SJCRH30 (cell line): Measurements from ENCODE around the gene ZNF543. TPM values are rescaled to one million over a fixed set of nuclear protein-coding genes. Genes with fewer than 3 reads are reported as not detected.
"Not testable (repeated sequence)": the region's sequence is repeated elsewhere in the genome, so short reads cannot be mapped to it uniquely, and the experiment has no call there.

Experiments used
- DNase-seq, 2 experiments: peaks; one replicate each; pipeline ENCODE4 v3.0.0-alpha.2; 2015 to 2020
- H3K27ac ChIP-seq: fragments of 250-450 bp; sonication (Bioruptor Pico); 2 replicates; pipeline ENCODE4 v1.5.1; 2020; ENCODE audit warnings: mild to moderate bottlenecking, moderate library complexity
- H3K27me3 ChIP-seq: fragments of 250-450 bp; sonication (Bioruptor Pico); 2 replicates; pipeline ENCODE4 v1.5.1; 2020; ENCODE audit warnings: mild to moderate bottlenecking, moderate library complexity
- H3K36me3 ChIP-seq: fragments of 250-450 bp; sonication (Bioruptor Pico); 2 replicates; pipeline ENCODE4 v1.5.1; 2020; ENCODE audit warnings: mild to moderate bottlenecking, moderate library complexity
- H3K4me1 ChIP-seq: fragments of 250-450 bp; sonication (Bioruptor Pico); 2 replicates; pipeline ENCODE4 v1.5.1; 2020; ENCODE audit warnings: mild to moderate bottlenecking, moderate library complexity
- H3K4me3 ChIP-seq: fragments of 250-450 bp; sonication (Bioruptor Pico); 2 replicates; pipeline ENCODE4 v1.5.1; 2020; ENCODE audit warnings: mild to moderate bottlenecking, moderate library complexity
- H3K9me3 ChIP-seq: fragments of 250-450 bp; sonication (Bioruptor Pico); replicated peaks from 2 replicates; pipeline ENCODE4 v1.5.1; 2020; ENCODE audit warnings: mild to moderate bottlenecking, moderate library complexity
- total RNA-seq: library from RNA; depleted of rRNA; stranded (reverse); fragments of >200 nt; shearing (Covaris generic); gene quantifications from 2 replicates; pipeline ENCODE4 v1.2.3, GENCODE V29; 2014; rRNA removed

ZNF543 gene
- 13.0 and 13.5 TPM in 2 replicates for total RNA-seq

GRCh38 chr19:57320180-57321084 is at the start of gene ZNF543:
Gene ZNF543 (plus strand): TSS chr19:57320472. CDS start chr19:57320854, 382 bp downstream.
- Histone ChIP-seq H3K4me1 (peaks cover 2% of the 10 kb centered on the region; the same call in 1 of the 2 replicates), H3K36me3 (peaks cover 12% of the 10 kb centered on the region), H3K4me3 (peak within 1 kb of the TSS; percentile 78), H3K27ac (peak within 1 kb of the TSS; percentile 68), H3K27me3 (no peaks in the 10 kb centered on the region), H3K9me3 (no peaks in the 10 kb centered on the region)
- peak; percentile 95 to 97 for DNase-seq

- Histone ChIP-seq H3K27me3 (no peaks in the 10 kb centered on the region), H3K36me3 (no peaks in the 10 kb centered on the region), H3K9me3 (no peaks in the 10 kb centered on the region), H3K4me1 (no peaks in the 10 kb centered on the region), H3K4me3 (no peak overlapping the region), H3K27ac (no peak overlapping the region)
- DNase-seq = no peak
Measured at GRCh38 chr19:57271280-57271679, 49.0 kb upstream of the ZNF543 start.

DNA sequence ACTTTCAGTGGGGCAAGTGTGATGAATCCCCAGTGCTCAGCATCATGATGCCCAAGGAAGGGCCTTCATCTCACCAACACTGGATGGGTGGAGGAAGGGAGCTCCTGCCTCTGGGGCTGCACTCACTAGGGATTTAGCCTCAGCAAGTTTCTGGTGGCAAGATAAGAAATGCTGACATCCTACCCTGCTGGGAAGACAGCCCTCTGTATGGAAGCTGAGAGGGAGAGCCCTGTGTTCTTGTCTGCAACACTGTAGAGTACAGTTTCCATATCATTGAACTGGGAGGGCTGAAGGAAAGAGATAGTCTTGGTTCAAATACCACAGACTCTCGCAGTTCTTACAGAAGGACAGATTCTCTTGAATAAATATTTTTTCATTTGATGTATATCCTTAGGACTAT is 47.3 kb upstream of the ZNF543 start:
- no peaks in the 10 kb centered on the region for H3K36me3 ChIP-seq
- no peaks in the 10 kb centered on the region for H3K9me3 ChIP-seq
- no peaks in the 10 kb centered on the region for H3K27me3 ChIP-seq
- no peak for DNase-seq
- H3K4me3 ChIP-seq = no peak overlapping the region
- no peak overlapping the region for H3K27ac ChIP-seq
- H3K4me1 ChIP-seq = no peaks in the 10 kb centered on the region

GRCh38 chr19:57276430-57276829 is 43.8 kb upstream of the ZNF543 start:
- no peaks in the 10 kb centered on the region for H3K36me3 ChIP-seq
- no peaks in the 10 kb centered on the region for H3K9me3 ChIP-seq
- no peak overlapping the region for H3K27ac ChIP-seq
- no peaks in the 10 kb centered on the region for H3K4me1 ChIP-seq
- no peak overlapping the region for H3K4me3 ChIP-seq
- no peak for DNase-seq
- no peaks in the 10 kb centered on the region for H3K27me3 ChIP-seq

DNA sequence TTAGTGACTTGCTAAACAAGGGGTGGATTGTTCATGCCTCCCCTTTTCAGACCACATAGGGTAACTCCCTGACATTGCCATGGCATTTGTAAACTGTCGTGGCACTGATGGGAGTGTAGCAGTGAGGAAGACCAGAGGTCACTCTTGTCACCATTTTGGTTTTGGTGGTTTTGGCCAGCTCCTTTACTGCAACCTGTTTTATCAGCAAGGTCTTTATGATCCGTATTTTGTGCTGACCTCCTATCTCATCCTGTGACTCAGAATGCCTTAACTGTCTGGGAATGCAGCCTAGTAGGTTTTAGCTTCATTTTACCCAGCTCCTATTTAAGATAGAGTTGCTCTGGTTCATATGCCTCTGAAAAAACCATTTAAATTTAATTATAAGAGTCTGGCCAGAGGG is 41.8 kb upstream of the ZNF543 start:
- DNase-seq, H3K27ac ChIP-seq, H3K27me3 ChIP-seq, H3K4me1 ChIP-seq, H3K4me3 ChIP-seq, H3K9me3 ChIP-seq, H3K36me3 ChIP-seq: not testable (repeated sequence)

DNA sequence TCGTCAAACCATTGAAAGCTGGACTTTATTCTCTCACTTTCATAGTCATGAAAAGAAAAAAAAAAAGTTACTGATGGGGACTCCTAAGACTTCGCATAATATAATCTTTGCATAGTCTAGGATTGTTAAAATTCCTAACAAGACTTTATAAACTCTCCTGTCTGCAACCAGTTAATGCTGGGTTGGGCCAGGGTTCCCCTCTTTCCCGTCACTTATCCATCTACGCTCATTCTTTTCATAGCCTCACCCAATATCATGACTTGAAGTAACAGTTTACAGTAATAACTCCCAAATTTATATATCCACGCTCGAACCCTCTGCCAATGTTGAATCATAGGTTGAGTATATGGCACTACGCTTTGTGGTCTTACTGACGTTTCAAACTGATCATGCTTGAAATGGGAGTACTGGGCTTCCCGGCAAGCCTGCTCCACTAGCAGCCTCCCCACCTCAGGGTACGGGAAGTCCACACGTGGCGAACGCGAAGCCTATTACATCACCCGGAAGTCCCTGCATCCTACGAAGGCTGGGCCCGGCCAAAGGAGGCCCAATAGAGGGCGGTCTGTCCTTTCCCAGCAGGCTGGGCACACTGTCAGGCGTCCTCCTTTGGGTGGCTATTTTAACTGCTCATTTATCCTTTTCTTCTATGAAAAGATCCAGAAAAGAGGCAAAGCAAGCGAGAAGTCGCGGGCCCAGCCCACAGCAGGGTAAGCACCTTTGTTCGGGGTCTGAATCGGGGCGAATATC is 40.7 kb upstream of the ZNF543 start:
- H3K9me3 ChIP-seq = no peaks in the 10 kb centered on the region
- peaks cover 11% of the 10 kb centered on the region for H3K36me3 ChIP-seq
- peak; percentile 94 to 97 for DNase-seq
- H3K27ac ChIP-seq = peak overlapping the region; percentile 95
- peaks cover 3% of the 10 kb centered on the region; the same call in 1 of the 2 replicates for H3K4me1 ChIP-seq
- H3K4me3 ChIP-seq = peak overlapping the region; percentile 84
- no peaks in the 10 kb centered on the region for H3K27me3 ChIP-seq

- no peaks in the 10 kb centered on the region for H3K9me3 ChIP-seq
- no peaks in the 10 kb centered on the region for H3K27me3 ChIP-seq
- peak within 1 kb of the TSS; percentile 84 for H3K4me3 ChIP-seq
- H3K4me1 ChIP-seq = peaks cover 3% of the 10 kb centered on the region; the same call in 1 of the 2 replicates
- peaks cover 17% of the 10 kb centered on the region for H3K36me3 ChIP-seq
- peak within 1 kb of the TSS; percentile 95 for H3K27ac ChIP-seq
- peak; percentile 97 to 98 for DNase-seq
Measured at GRCh38 chr19:57280165-57280961, 39.9 kb upstream of the ZNF543 start, which contains the start of gene ZNF460. Gene ZNF460 (plus strand): TSS chr19:57280485. CDS start chr19:57280807, 322 bp downstream.

DNA sequence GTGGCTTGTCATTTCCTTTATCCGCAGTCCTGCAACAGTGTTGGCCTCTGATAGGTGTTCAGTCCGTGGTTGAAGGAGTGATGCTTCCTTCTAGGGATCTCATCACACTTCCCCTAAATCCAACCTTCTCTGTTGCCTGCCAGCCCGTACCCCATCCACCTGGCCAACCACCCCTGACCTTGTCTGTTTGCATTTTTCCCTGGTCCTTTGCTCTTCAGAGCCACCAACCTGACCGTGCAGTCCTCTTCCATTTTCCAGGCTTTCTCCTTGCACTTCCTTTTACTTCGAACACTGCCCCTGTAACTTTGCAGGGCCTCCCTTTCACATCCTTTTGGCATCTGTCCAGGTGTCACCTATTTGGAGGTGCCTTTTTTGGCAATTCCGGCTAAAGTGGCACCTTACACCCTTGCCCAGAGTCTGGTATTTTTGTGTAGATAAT is 39.3 kb upstream of the ZNF543 start:
- peak overlapping the region; percentile 84 for H3K4me3 ChIP-seq

GRCh38 chr19:57282011-57282643 is 38.1 kb upstream of the ZNF543 start:
- Histone ChIP-seq H3K9me3 (no peaks in the 10 kb centered on the region), H3K4me1 (peaks cover 3% of the 10 kb centered on the region; the same call in 1 of the 2 replicates), H3K36me3 (peaks cover 33% of the 10 kb centered on the region), H3K27ac (no peak overlapping the region), H3K27me3 (no peaks in the 10 kb centered on the region), H3K4me3 (no peak overlapping the region)
- DNase-seq = no peak

More for the DNA sequence above, 39.3 kb upstream of the ZNF543 start:
- no peaks in the 10 kb centered on the region for H3K27me3 ChIP-seq
- peak overlapping the region; percentile 95 for H3K27ac ChIP-seq
- H3K4me1 ChIP-seq = peaks cover 3% of the 10 kb centered on the region; the same call in 1 of the 2 replicates
- H3K9me3 ChIP-seq = no peaks in the 10 kb centered on the region
- DNase-seq = peak; percentile 9 to 33
- peaks cover 23% of the 10 kb centered on the region for H3K36me3 ChIP-seq

DNA sequence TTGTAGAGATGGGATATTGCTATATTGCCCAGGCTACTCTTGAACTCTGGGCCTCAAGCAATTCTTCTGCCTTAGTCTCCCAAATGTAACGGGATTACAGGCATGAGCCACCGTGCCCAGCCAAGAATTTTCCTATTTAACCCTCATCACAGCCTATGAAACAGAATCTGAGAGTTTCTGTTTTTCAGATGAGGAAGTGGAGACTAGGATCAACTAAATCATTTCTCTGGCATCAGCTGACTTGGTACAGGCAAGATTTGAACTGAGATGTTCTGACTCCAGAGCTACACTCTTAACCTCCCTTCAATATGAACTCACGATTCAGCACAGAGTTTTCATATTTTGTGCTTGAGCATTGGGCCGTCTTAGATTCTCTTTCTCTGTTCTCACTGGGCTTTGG is 31.9 kb upstream of the ZNF543 start:
- H3K4me3 ChIP-seq = no peak overlapping the region
- DNase-seq = no peak
- H3K36me3 ChIP-seq = peaks cover 93% of the 10 kb centered on the region
- H3K4me1 ChIP-seq = no peaks in the 10 kb centered on the region
- H3K27ac ChIP-seq = no peak overlapping the region
- H3K9me3 ChIP-seq = no peaks in the 10 kb centered on the region
- H3K27me3 ChIP-seq = no peaks in the 10 kb centered on the region

GRCh38 chr19:57290970-57291369 is 29.3 kb upstream of the ZNF543 start:
- Histone ChIP-seq H3K36me3 (peaks cover 98% of the 10 kb centered on the region), H3K9me3 (peaks cover 7% of the 10 kb centered on the region), H3K27ac (no peak overlapping the region), H3K4me1 (no peaks in the 10 kb centered on the region), H3K4me3 (no peak overlapping the region), H3K27me3 (no peaks in the 10 kb centered on the region)
- DNase-seq = no peak

- Histone ChIP-seq H3K36me3 (peaks cover 84% of the 10 kb centered on the region), H3K4me1 (no peaks in the 10 kb centered on the region), H3K9me3 (peaks cover 7% of the 10 kb centered on the region), H3K4me3 (no peak overlapping the region), H3K27me3 (no peaks in the 10 kb centered on the region), H3K27ac (no peak overlapping the region)
- DNase-seq = no peak
Measured at GRCh38 chr19:57292547-57292946, 27.7 kb upstream of the ZNF543 start.

DNA sequence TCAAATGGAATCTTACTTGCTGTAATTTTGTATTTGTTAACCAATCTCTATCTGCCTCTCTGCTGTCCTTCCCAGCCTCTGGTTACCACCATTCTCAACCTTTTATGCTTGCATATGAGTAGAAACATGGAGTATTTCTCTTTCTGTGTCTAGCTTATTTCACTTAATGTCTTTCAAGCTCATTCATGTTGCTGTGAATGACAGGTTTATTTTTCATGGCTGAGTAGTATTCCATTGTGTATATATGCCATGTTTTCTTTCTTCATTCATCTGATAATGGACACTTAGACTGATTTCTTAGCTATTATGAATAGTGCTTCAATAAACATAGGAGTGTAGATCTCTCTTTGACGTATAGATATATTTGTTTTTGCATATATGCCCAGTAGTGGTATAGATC is 26.6 kb upstream of the ZNF543 start:
- Histone ChIP-seq H3K9me3 (peaks cover 7% of the 10 kb centered on the region), H3K27ac (no peak overlapping the region), H3K27me3 (no peaks in the 10 kb centered on the region), H3K4me1 (no peaks in the 10 kb centered on the region), H3K4me3 (no peak overlapping the region), H3K36me3 (peaks cover 80% of the 10 kb centered on the region)
- DNase-seq = no peak

- H3K9me3 ChIP-seq = no peaks in the 10 kb centered on the region
- no peak overlapping the region for H3K4me3 ChIP-seq
- peak; percentile 46 to 56 for DNase-seq
- H3K27me3 ChIP-seq = no peaks in the 10 kb centered on the region
- peaks cover 46% of the 10 kb centered on the region for H3K36me3 ChIP-seq
- no peak overlapping the region for H3K27ac ChIP-seq
- H3K4me1 ChIP-seq = no peaks in the 10 kb centered on the region
Measured at GRCh38 chr19:57302020-57302465, 18.2 kb upstream of the ZNF543 start.
